IPS-18c (cell line): Measurements from ENCODE around the gene CELSR2.

Experiments
- H3K4me3 ChIP-seq: 2 replicates; pipeline ENCODE4 v1.7.0; 2013; ENCODE audit warnings: low read depth, mild to moderate bottlenecking, low read length, moderate library complexity; ENCODE audit not compliant: insufficient read depth
- H3K9me3 ChIP-seq: one replicate; pipeline ENCODE4 v1.6.1; 2013; ENCODE audit warnings: mild to moderate bottlenecking, low read length, moderate library complexity; ENCODE audit not compliant: control insufficient read depth, insufficient read depth

Gene CELSR2

DNA sequence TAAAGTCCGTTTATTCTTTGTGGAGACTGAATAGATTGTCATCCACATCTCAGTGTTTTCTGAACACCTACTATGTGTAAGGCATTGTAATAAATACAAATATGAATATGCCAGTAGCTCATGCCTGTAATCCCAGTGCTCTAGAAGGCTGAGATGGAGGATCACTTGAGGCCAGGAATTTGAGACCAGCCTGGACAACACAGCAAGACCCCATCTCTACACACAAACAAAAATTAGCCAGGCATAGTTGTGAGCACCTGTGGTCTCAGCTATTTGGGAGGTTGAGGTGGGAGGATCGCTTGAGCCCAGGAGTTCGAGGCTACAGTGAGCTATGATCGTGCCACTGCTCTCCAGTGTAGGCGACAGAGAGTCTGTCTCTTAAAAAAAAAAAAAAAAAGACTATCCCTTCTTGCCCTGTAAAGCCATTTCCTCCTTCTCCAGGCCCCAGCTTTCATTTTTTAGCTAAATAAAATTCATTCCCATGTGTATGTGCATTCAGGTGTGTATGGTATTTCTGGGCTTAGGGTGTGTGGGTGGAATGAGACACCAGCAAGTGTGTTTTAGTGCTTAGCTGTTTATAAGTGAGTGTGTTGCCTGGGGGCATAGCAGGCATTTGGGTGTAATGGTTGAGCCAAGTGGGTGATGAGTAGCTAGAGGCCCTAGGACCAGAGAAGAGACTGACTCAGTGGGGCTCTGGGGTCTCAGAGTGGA is 7.8 kb downstream of the CELSR2 start:
- H3K4me3 ChIP-seq, result no peak overlapping the region
- no peaks in the 10 kb centered on the region for H3K9me3 ChIP-seq

DNA sequence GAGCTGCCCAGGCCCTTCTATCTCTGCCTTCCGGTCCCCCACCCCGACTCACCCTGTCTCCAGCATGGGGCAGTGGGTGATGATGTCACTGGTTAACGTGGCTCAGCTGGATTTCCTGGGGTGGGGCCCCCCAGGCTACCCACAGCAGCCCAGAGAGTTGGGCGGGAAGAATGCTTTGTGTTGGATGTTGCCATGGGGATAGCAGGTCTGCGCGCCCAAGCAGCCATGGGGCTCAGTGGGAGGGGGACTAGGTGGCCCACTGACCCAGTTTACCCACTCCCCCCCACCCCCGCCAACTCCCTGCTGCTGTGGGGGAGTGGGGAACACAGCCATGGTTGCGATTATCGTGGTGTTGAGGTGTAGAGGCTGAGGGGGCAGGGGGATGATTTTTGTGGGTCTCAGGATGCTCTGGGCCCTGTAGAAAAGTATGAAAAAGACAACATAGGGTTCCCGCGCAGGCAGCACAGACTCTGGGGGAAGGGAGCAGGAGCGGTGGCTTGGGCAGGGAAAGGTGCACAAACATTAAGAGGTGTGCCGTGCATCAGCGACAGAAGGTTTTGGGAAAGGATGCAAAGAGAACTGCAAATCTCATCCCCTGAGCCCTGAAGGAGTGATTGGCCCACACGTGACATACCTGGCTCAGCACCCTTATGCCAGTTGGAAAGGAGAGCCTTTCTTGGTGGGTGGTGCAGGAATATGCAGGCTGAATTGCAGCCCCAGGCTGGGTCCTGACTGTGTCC is 8.5 kb downstream of the CELSR2 start:
- Histone ChIP-seq H3K9me3 (no peaks in the 10 kb centered on the region), H3K4me3 (no peak overlapping the region)

DNA sequence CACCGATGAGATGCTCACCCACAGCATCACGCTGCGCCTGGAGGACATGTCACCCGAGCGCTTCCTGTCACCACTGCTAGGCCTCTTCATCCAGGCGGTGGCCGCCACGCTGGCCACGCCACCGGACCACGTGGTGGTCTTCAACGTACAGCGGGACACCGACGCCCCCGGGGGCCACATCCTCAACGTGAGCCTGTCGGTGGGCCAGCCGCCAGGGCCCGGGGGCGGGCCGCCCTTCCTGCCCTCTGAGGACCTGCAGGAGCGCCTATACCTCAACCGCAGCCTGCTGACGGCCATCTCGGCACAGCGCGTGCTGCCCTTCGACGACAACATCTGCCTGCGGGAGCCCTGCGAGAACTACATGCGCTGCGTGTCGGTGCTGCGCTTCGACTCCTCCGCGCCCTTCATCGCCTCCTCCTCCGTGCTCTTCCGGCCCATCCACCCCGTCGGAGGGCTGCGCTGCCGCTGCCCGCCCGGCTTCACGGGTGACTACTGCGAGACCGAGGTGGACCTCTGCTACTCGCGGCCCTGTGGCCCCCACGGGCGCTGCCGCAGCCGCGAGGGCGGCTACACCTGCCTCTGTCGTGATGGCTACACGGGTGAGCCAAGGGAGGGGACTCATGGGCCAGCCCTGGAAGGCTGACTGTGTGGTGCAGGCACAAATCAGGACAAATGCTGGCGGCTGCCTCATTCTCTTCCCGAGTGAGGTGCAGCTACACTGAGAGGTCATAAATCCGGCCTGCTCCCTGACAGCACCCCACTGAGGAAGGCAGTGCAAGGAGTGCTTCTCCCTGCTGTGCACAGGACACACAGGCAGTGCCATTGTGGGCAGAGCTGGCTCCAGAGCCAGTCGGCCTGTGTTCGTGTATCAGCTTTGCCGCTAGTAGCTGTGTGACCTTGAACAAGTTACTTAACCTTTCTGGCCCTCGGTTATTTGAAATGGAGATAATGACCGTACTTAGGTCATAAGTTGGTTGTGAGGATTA is 9.4 kb downstream of the CELSR2 start:
- Histone ChIP-seq H3K4me3 (no peak overlapping the region; the same call in 1 of the 2 replicates), H3K9me3 (no peaks in the 10 kb centered on the region)

DNA sequence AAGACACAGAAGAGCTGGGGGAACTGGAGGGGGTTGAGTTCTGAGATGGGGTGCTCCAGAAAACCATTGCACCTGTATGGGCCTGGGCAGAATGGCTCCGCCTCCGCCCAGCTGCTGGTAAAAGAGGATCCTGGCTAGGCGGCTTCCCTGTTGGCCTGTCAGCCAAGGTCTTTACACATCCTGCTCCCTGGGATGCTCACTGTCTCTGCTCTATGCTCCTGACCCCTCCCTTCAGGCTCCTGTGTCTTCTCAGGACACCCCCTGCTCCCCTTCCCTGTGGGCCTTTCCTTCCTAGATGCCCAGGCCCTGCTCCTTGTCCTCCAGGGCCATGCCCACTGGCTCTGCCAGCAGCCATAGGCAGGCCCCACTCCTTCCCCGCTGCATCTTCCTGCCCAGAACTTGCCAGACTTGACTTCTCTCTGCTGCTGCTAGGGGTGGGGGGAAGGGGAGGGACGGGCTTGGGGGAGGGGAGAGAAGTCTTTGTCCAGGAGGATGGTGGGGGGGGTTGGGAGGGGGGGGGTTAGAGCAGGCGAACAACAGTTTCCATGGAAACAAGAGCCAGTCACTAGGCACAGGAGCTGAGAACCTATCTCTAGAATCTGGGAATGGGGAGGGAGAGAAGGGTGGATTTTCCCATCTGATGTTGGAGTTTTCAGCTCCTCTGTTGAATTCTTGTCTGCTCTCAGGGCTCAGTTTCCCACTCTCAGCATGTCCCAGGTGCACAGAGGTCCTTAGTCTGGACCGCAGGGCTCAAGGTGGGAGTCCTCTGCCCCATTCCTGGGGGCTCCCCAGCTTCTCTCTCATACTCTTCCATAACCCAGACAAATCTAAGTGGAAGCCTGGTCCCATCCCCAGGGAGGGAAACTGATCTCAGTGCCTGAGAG is 10.6 kb downstream of the CELSR2 start:
- Histone ChIP-seq H3K4me3 (no peak overlapping the region), H3K9me3 (no peaks in the 10 kb centered on the region)

DNA sequence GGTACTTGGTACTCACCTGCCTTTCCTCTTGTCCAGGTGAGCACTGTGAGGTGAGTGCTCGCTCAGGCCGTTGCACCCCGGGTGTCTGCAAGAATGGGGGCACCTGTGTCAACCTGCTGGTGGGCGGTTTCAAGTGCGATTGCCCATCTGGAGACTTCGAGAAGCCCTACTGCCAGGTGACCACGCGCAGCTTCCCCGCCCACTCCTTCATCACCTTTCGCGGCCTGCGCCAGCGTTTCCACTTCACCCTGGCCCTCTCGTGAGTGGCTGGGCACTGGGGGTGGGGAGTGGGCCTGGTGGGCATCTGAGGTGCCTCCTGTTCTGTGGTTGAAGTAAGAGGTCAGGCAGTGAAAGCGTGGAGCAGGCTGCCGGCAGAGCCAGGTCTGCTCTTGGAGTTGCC is 11.7 kb downstream of the CELSR2 start:
- Histone ChIP-seq H3K4me3 (no peak overlapping the region), H3K9me3 (no peaks in the 10 kb centered on the region)

DNA sequence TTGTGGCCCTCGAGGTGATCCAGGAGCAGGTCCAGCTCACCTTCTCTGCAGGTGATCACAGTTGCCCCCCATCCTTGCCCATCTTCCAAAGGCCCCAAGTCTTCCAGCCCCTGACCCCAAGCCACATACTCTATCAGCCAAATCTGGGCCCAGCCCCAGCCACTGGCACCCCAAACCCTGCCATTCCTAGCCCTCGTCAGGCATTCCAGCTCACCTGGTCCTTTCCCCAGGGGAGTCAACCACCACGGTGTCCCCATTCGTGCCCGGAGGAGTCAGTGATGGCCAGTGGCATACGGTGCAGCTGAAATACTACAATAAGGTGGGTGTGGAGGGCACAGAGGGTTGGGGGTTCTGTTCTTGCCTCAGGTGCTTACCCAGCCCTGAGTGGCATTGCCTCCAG is 12.2 kb downstream of the CELSR2 start:
- no peaks in the 10 kb centered on the region for H3K9me3 ChIP-seq
- no peak overlapping the region for H3K4me3 ChIP-seq

DNA sequence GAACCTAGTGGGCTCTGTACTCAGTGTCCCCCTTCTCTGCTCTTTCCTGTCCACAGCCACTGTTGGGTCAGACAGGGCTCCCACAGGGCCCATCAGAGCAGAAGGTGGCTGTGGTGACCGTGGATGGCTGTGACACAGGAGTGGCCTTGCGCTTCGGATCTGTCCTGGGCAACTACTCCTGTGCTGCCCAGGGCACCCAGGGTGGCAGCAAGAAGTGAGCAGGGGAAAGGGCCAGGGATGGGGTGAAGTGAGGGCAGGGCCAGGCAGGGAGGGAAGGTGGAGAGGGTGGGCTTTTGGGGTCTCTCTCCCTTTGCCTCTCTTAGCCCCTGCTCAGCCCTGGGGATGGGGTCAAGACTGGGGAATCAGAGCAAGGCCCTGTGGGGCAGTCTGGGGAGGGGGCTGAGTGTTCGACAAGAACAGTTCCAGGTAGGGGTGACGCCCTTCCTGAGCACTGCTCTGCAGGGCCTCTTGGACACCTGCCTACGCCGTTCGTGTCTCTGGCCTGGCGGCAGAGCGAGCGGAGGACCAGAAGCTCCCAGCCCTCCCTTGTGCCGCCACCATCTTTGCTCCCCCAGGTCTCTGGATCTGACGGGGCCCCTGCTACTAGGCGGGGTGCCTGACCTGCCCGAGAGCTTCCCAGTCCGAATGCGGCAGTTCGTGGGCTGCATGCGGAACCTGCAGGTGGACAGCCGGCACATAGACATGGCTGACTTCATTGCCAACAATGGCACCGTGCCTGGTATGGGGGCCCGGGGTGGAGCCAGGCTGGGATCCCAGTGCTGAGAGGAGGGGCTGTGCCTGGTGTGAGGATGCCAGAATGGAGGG is 13.1 kb downstream of the CELSR2 start:
- Histone ChIP-seq H3K4me3 (no peak overlapping the region), H3K9me3 (no peaks in the 10 kb centered on the region)

DNA sequence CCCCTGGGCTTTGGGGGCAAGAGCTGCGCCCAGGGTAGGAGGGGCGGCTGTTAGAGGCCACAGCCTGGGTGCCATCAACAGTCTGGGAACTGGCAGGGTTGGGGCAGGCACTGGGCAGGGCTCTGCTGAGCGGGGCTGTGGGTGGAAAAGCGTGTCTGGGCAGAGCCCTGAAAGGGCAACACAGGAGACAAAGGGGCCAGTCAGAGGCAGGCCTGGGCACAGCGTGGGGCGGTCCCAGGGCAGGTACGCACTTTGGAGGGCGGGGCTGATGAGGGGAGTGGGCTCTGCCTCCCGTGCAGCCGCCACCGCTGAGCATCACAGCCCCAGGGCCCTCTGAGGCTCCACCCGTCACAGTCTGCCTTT is 13.9 kb downstream of the CELSR2 start:
- no peaks in the 10 kb centered on the region for H3K9me3 ChIP-seq
- no peak overlapping the region for H3K4me3 ChIP-seq

DNA sequence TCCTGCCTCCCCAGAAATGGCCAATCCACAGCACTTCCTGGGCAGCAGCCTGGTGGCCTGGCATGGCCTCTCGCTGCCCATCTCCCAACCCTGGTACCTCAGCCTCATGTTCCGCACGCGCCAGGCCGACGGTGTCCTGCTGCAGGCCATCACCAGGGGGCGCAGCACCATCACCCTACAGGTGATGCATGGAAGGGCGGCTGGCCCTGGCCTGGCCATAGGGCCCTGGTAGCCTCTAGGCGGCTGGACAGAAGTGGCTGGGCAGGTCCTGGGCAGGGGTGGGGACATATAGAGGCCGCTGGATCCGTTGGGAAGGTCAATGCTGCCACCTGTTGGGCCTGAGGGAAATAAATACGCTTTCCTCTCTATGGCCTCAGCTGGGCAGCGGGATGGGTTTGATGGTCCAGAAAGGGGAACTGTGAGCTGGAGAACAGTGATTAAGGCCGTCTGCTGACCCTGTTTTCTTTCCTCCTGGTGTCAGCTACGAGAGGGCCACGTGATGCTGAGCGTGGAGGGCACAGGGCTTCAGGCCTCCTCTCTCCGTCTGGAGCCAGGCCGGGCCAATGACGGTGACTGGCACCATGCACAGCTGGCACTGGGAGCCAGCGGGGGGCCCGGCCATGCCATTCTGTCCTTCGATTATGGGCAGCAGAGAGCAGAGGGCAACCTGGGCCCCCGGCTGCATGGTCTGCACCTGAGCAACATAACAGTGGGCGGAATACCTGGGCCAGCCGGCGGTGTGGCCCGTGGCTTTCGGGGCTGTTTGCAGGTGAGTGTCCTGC is 14.4 kb downstream of the CELSR2 start:
- no peak overlapping the region for H3K4me3 ChIP-seq

DNA sequence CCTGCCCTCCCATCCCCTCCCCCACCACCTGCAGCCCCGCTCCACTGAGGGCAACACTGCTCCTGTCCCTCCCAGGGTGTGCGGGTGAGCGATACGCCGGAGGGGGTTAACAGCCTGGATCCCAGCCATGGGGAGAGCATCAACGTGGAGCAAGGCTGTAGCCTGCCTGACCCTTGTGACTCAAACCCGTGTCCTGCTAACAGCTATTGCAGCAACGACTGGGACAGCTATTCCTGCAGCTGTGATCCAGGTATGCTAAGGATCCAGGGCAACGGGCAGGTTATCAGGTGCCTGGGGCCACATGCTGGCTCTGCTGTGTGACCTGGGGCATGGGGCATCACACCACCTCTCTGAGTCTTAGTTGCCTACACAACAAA is 15.0 kb downstream of the CELSR2 start:
- H3K4me3 ChIP-seq, result no peak overlapping the region

More for the DNA sequence above, 14.4 kb downstream of the CELSR2 start:
- H3K9me3 ChIP-seq, result no peaks in the 10 kb centered on the region

DNA sequence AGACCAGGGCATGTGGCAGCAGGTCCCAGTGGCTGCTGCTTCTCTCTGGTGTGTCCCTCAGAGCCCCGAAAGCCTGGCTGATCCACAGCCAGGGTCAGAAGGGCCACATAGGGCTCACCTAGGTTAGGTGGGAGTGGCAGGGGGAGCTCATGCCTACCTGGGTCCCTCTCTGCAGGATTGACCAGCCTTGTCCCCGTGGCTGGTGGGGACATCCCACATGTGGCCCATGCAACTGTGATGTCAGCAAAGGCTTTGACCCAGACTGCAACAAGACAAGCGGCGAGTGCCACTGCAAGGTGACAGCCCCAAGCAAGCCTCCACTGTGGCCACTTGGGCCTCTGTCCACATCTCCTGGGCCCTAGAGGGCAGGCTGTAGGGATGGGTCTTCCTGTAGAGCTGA is 15.7 kb downstream of the CELSR2 start:
- H3K9me3 ChIP-seq, result no peaks in the 10 kb centered on the region

More for the DNA sequence above, 15.0 kb downstream of the CELSR2 start:
- no peaks in the 10 kb centered on the region for H3K9me3 ChIP-seq

DNA sequence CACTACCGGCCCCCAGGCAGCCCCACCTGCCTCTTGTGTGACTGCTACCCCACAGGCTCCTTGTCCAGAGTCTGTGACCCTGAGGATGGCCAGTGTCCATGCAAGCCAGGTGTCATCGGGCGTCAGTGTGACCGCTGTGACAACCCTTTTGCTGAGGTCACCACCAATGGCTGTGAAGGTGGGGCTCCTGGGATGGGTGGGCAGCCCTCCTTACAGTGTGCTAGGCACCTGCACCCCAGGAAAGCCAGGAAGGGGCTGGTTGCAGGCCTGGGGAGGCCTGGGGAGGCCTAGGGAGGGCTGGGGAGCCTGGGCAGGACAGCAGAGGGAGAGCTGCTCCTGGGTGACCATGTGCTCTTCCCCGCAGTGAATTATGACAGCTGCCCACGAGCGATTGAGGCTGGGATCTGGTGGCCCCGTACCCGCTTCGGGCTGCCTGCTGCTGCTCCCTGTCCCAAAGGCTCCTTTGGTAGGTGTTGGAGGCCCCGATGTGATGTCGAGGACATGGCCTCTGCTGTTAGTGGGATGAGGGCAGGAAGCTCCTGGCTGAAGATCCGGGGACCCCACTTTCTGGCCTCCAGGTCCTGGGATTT is 16.5 kb downstream of the CELSR2 start:
- Histone ChIP-seq H3K4me3 (no peak overlapping the region), H3K9me3 (no peaks in the 10 kb centered on the region)

More for the DNA sequence above, 15.7 kb downstream of the CELSR2 start:
- no peak overlapping the region for H3K4me3 ChIP-seq

DNA sequence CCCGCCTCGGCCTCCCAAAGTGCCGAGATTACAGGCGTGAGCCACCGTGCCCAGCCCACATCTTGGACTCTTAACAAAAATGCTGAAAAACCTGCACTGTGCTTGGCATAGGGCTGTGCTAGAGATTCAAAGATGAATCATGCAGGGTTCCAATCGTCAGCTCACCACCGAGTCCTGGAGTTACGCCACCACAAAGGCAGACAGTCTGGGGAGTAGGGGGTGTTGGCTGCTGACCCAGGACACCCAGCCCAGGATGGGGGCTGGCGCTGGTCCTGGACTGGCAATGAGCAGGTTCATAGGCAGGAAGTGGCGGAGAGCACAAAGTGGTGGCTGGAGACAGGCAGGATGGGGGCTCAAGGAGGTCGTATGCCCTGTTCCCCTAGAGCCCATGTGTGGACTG is 17.6 kb downstream of the CELSR2 start:
- Histone ChIP-seq H3K9me3 (no peaks in the 10 kb centered on the region), H3K4me3 (no peak overlapping the region)

DNA sequence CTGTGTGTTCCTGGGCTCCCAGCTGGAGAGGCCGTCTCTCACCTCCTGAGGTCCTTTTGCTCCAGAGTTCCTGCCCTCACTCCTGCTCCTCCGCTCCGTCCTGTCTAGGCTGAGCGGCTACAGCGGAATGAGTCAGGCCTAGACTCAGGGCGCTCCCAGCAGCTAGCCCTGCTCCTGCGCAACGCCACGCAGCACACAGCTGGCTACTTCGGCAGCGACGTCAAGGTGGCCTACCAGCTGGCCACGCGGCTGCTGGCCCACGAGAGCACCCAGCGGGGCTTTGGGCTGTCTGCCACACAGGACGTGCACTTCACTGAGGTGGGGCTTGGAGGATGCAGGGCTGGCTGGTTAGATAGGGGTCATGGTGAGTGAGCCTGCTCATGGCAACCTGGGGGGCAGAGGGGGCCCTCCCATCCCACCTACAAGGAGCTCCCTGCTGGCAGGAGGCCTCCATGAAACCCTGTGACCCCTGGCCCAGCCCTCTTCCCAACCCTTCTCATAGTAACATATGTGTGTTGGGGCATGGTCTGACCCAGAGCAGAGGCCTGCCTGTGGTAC is 18.5 kb downstream of the CELSR2 start:
- H3K9me3 ChIP-seq, result no peaks in the 10 kb centered on the region
- H3K4me3 ChIP-seq, result no peak overlapping the region
